Erythroblast (primary cell): Measurements from ENCODE around the gene MAST4.

Experiments used
- DNase-seq, 2 experiments: peaks; one replicate each; lab custom pipeline; 2025; lab: John Stamatoyannopoulos, UW
- GATA1 ChIP-seq: IDR thresholded peaks from 2 replicates; pipeline ENCODE4 v1.6.1; 2011; ENCODE audit warnings: low read depth, mild to moderate bottlenecking, control low read depth, low read length, moderate library complexity
- POLR2A ChIP-seq: IDR thresholded peaks from 2 replicates; pipeline ENCODE4 v1.6.1; 2011; ENCODE audit warnings: mild to moderate bottlenecking, low read length

The MAST4 gene

DNA sequence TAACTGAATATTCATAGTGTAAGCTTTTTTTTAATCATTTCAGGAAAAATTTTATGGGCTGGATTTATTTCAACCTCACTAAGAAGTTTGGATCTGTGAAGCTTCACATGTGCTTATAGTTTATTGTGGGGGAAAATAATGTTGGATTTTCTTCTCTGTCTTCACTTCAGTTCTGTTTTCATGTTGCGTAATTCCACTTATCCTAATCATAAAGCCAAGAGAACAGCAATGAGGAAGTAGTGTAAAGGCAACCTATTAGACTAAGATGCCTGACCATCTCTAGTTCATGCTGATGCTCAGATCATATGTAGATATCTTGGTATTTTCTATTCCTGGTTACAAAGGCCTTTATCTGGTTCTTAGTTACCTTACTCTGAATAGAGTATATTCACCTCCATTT lies 550.4 kb downstream of the MAST4 start:
- no peak for DNase-seq
- TF ChIP-seq POLR2A: no peak
- no peak for TF ChIP-seq GATA1

DNA sequence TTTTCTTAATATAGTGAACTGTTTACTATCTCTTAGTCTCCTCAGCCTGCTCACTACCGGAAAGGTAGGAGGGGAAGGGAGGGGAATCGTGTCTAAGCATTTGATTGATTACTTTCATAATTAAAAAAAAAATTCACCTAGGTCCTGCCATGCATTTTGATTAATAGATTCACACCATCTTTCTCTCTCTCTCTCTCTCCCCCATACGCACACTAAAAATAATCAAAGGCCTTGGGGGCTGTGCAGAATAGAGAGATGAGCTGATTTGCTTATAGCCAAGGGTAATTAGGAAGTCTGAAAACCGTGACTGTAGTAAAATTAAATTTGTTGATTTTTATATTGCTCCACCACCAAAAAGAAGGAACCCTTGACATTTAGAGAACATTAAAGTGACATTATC lies 550.8 kb downstream of the MAST4 start:
- TF ChIP-seq GATA1 (no peak), POLR2A (no peak)
- DNase-seq: no peak

DNA sequence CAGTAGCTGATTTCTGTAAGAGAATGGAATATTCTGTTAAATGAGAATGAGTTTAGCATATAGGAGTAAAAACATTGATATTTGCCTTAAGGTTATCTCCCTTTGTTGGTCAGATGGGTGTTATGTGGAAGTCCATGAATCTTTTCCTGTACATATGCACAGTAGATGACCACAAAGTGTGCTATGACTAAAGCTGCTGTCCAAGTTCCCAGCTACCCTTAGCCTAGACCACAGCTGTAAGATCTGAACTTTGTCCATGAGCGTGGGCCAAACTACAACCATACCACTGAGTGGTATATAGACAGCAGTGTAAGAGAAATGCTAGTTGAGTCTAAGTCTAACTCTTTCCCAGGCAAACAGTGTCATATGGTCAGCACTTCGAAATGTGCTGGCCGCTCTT lies 551.6 kb downstream of the MAST4 start:
- TF ChIP-seq POLR2A (no peak), GATA1 (no peak)
- no peak for DNase-seq

DNA sequence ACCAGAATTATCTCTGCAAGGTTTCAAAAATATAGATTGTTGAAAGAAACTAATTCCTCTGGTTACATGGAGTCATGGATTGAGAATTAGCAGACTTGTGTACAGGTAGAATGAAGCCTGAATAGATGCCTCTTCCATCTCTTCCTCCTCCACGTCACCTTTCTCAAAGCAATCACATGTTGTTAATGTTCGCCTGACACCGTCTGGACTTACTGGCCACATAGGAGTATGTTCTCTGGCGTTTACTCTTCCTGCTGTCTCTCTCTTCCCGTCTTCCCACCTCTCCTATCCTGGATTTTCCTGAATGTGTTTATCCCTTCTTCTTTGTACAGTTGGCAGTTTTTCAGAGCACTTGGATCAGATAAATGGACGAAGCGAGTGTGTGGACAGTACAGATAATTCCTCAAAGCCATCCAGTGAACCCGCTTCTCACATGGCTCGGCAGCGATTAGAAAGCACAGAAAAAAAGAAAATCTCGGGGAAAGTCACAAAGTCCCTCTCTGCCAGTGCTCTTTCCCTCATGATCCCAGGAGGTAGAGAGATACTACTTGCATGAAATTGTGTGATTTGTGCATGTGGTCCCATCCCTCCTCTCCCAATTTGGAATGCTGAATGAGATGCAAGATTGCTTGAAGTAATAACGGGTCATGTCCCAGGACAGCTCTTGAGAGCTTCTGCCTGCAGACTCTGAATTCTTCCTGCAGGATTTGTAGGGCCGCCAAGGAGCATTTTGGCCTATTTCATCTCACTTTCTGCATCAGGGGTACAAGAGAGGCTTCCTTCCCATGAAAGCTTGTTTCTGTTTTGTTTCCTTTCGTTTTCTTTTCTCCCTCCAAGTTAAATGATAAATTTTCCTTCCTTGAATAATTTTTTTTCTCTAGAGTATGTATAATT lies 553.1 kb downstream of the MAST4 start:
- TF ChIP-seq POLR2A (no peak), GATA1 (no peak)
- DNase-seq: no peak

DNA sequence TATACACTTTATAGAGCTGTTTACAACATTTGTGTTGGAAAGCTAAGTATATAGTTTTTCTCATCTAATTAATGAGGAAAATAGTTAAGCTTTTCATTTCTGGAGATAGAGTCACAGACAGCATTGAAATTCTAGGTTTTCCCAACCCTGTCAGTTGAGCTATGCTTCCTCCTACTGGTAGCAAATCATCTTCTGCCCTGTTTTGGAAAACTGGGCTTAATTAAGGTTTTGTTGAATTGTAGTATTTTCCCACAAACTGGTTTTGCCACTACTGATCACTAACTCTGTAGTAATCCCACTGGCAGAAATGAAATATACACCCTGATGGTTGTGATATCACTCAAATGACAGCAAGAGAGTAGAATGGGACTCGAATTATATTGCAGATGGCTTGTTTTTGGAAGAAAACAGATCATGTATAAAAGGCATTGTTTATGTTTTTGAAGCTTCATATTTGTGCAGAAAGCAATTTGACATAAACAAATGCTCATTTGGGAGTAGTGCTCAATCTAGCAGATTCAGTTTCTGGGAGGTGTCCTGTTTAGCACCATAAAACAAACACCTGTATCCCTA lies 553.8 kb downstream of the MAST4 start:
- TF ChIP-seq POLR2A (no peak), GATA1 (no peak)
- DNase-seq: peak in 1 of 2 experiments; percentile 7

DNA sequence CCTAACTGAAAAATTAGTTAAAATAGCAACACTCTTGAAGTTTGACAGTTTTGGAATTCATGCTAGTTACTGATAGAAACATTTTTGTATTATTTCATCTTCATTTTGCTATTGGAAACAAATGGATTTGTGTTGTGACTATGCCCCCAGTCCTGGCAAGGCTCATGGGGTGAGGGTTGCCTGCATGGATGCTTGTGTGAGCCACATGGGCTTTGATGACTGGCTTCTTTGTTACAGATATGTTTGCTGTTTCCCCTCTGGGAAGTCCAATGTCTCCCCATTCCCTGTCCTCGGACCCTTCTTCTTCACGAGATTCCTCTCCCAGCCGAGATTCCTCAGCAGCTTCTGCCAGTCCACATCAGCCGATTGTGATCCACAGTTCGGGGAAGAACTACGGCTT lies 556.2 kb downstream of the MAST4 start:
- DNase-seq: no peak
- TF ChIP-seq GATA1: no peak
- no peak for TF ChIP-seq POLR2A

DNA sequence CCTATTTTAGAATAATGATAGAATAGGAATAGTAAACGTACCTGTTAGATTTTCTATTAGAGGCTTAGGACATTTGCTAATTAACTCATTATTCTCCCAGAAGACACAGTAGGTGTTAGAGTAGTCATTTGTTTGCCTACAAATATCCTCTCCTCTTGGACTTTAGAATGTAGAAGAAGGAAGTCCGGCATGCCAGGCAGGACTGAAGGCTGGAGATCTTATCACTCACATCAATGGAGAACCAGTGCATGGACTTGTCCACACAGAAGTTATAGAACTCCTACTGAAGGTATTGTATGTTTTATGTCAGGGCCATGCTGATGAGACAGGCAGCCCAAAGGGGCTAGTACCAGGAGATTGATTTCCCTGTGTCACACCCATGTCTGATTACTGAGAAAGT lies 557.1 kb downstream of the MAST4 start:
- DNase-seq: no peak
- TF ChIP-seq POLR2A: no peak
- no peak for TF ChIP-seq GATA1

DNA sequence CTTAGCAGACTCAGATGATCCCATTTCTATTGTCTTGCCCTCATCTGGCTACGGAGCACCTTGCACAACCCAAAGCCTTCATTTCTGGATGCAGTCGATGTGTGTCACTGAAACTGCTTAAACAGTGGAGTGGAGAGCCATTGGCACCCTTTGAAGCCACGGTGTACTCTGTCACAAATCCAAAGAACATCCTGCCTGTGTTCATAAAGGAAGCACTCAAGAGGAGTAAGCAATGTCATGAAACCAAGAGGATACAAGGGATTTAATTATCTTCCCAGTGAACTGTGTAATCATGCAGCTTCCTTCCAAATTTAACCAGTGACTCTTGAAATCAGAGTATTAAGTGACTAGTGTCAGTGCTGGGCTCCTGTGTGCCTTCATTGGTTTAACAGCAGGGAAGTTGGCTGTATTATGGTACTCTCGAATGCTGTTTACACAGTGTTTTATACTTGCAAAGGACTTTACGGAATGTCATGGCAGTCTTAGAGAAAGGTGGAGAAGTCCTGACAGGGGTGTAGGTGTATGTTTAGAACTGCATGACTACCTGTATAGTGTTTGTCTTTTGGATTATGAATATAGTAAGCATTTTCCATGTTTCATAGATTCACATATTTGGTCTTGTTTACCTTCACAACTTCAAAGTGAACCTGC lies 558.5 kb downstream of the MAST4 start:
- no peak for TF ChIP-seq GATA1
- no peak for DNase-seq

DNA sequence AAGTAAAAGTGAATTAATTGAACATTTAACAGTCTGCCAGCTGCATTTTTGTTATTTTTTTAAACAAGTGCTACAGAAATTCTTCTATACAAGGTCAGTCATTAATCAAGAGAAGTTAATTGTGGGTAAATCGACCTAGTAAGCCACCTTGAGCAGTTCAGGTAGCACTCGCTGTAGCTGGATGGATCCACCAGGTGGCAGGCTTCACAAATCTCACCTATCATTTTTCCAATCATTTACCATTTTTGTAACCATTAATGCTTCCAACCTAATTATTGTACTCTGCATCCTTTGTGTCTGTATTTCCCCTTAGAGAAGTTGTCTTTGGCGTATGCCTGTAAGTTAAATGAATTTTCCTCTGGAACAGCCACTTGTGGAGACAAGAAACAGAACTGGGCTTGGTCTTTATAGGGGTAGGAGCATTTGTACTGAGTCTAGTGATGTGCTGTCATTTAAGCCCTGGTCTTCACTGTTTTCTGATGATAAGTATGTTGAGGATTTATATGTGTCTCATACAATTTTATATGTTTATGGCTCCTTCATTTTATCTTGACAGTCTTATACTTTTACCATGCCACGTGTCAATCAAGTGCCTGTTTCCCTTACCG lies 560.9 kb downstream of the MAST4 start:
- TF ChIP-seq POLR2A (no peak), GATA1 (no peak)
- DNase-seq: peak; percentile 18 to 51

DNA sequence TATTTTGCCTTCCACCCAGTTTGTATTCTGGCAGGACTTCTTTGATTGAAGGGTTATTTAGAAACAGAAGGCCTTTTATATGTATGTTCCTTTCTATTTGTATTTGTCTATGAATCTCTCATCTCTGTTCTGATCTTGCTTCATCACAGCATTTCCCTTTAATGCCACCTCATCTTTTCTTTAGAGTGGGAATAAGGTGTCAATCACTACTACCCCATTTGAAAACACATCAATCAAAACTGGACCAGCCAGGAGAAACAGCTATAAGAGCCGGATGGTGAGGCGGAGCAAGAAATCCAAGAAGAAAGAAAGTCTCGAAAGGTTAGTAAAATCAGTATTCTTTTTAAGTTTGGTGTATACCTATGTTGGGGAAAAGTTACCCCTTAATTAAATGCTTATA lies 564.1 kb downstream of the MAST4 start:
- DNase-seq: no peak
- TF ChIP-seq GATA1: no peak
- TF ChIP-seq POLR2A: no peak

DNA sequence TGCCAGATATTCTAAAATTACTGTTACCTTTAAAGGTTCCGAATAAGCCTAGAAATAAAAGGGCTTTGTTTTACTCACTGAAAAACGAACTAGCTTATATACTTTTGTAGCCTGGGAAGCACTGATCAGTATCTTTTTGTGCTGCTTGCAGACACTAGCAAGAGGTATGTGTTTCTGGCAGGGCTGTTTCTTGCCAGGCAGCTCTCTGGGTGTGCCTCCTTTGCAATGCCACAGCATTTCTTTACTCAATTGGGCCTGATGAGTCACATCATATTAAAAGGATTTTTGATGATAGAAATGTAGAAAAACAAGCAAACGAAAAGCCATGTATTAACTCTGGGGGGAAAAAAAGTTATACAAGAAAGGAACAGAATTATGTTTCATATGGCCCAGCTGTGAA lies 564.8 kb downstream of the MAST4 start:
- no peak for TF ChIP-seq GATA1
- TF ChIP-seq POLR2A: no peak
- no peak for DNase-seq

DNA sequence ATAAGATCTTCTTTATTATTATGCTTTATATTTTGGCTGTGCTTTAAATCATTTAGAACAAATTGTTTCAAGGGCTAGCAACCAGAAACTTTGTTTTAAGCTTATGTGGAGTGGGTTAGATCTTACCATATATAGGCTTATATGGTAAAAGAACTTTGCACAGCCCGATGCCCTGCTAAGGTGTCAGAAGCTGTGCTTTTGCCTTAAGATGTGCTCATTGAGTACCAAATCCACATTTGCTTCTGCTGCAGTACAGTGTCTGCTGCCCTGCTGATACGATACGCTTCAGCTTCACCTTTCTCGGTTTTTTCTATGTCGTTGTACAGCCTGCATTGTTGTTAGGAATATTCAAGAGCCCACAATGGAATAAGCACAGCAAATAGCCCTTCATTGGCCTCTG lies 565.6 kb downstream of the MAST4 start:
- DNase-seq: no peak
- no peak for TF ChIP-seq POLR2A
- no peak for TF ChIP-seq GATA1

DNA sequence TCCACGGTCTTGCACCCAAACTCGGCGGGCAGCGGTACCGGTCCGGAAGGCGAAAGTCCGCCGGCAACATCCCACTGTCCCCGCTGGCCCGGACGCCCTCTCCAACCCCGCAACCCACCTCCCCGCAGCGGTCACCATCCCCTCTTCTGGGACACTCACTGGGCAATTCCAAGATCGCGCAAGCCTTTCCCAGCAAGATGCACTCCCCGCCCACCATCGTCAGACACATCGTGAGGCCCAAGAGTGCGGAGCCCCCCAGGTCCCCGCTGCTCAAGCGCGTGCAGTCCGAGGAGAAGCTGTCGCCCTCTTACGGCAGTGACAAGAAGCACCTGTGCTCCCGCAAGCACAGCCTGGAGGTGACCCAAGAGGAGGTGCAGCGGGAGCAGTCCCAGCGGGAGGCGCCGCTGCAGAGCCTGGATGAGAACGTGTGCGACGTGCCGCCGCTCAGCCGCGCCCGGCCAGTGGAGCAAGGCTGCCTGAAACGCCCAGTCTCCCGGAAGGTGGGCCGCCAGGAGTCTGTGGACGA lies 567.1 kb downstream of the MAST4 start:
- no peak for TF ChIP-seq POLR2A
- TF ChIP-seq GATA1: no peak
- DNase-seq: no peak
